GM23248 (cell line): ENCODE results near the gene MVB12B. TPM values are rescaled to one million over a fixed set of nuclear protein-coding genes. Genes with fewer than 3 reads are reported as not detected.

Source experiments
- DNase-seq: peaks from one replicate; pipeline ENCODE4 v3.0.0-alpha.2; 2015
- H2AFZ ChIP-seq: fragments of 200-600 bp; sonication (generic); 2 replicates; pipeline ENCODE4 v1.6.1; 2016; ENCODE audit warnings: antibody characterized with exemption
- H3F3A ChIP-seq: fragments of 200-600 bp; sonication (generic); 2 replicates; pipeline ENCODE4 v1.6.1; 2016; ENCODE audit warnings: mild to moderate bottlenecking, antibody characterized with exemption, mixed run types; ENCODE audit not compliant: insufficient read depth
- H3K27ac ChIP-seq: fragments of 200-600 bp; sonication (generic); 2 replicates; pipeline ENCODE4 v1.5.1; 2016; ENCODE audit warnings: mild to moderate bottlenecking
- H3K27me3 ChIP-seq: fragments of 200-600 bp; sonication (generic); replicated peaks from 2 replicates; pipeline ENCODE4 v1.6.1; 2016; ENCODE audit warnings: mild to moderate bottlenecking; ENCODE audit not compliant: insufficient read depth
- H3K36me3 ChIP-seq: fragments of 200-600 bp; sonication (generic); 2 replicates; pipeline ENCODE4 v1.6.1; 2016; ENCODE audit warnings: low read depth, mild to moderate bottlenecking
- H3K4me1 ChIP-seq: fragments of 200-600 bp; sonication (generic); 2 replicates; pipeline ENCODE4 v1.6.1; 2016; ENCODE audit warnings: mild to moderate bottlenecking; ENCODE audit not compliant: insufficient read depth
- H3K4me2 ChIP-seq: fragments of 200-600 bp; sonication (generic); one replicate; pipeline ENCODE4 v1.6.1; 2016; ENCODE audit warnings: mild to moderate bottlenecking; ENCODE audit not compliant: unreplicated experiment
- H3K4me3 ChIP-seq: fragments of 200-600 bp; sonication (generic); 2 replicates; pipeline ENCODE4 v1.5.1; 2016; ENCODE audit warnings: mild to moderate bottlenecking
- H3K79me2 ChIP-seq: fragments of 200-600 bp; sonication (generic); 2 replicates; pipeline ENCODE4 v1.6.1; 2016; ENCODE audit warnings: mild to moderate bottlenecking; ENCODE audit not compliant: insufficient read depth
- H3K9ac ChIP-seq: fragments of 200-600 bp; sonication (generic); 2 replicates; pipeline ENCODE4 v1.6.1; 2016; ENCODE audit warnings: mild to moderate bottlenecking
- H3K9me2 ChIP-seq: fragments of 200-600 bp; sonication (generic); 2 replicates; pipeline ENCODE4 v1.6.1; 2016; ENCODE audit warnings: mixed run types, mild to moderate bottlenecking, moderate library complexity; ENCODE audit not compliant: insufficient read depth
- H3K9me3 ChIP-seq: fragments of 200-600 bp; sonication (generic); one replicate; pipeline ENCODE4 v1.6.1; 2017; ENCODE audit warnings: low read depth
- H4K20me1 ChIP-seq: fragments of 200-600 bp; sonication (generic); 2 replicates; pipeline ENCODE4 v1.6.0; 2016; ENCODE audit not compliant: insufficient read depth
- EZH2 ChIP-seq: fragments of 200-600 bp; sonication (generic); IDR thresholded peaks from 2 replicates; pipeline ENCODE4 v1.6.1; 2018; ENCODE audit warnings: antibody characterized with exemption, mild to moderate bottlenecking; ENCODE audit not compliant: insufficient read depth, poor library complexity, severe bottlenecking
- EZH2phosphoT487 ChIP-seq: fragments of 200-600 bp; sonication (generic); IDR thresholded peaks from 2 replicates; pipeline ENCODE4 v1.6.1; 2018; ENCODE audit warnings: antibody characterized with exemption, moderate library complexity, mild to moderate bottlenecking, low read depth; ENCODE audit not compliant: insufficient read depth
- WGBS, 2 experiments: methylation state at CpG; one replicate each; pipeline ENCODE4 v1.1.6; 2015 to 2017; ENCODE audit warnings: low lambda C conversion rate in 2 of 2, low coverage in 1 of 2; ENCODE audit errors: missing lambda C conversion rate in 2 of 2; 5-methylcytosine and 5-hydroxymethylcytosine counted together
- in situ Hi-C: fragments of 300-500 bp; cut with MboI; formaldehyde crosslinking; loops from 2 replicates; pipeline ENCODE4 v1.15.0; 2020
- polyA plus RNA-seq: library from polyadenylated mRNA; unstranded; fragments of >200 nt; fragmentation: Nextera tagmentation; extraction: Ambion mirVana; gene quantifications from 2 replicates; pipeline ENCODE4 v1.2.1, GENCODE V29; 2016
- total RNA-seq: library from RNA; depleted of rRNA; stranded (reverse); fragments of >200 nt; shearing (Covaris generic); gene quantifications from 2 replicates; pipeline ENCODE4 v1.2.3, GENCODE V29; 2014

The MVB12B gene
- total and polyA plus RNA-seq, 2 experiments from 2014 or later, result 2.4 to 5.5 TPM

GRCh38 chr9:126448865-126449577 is 122.4 kb downstream of the MVB12B start:
- Histone ChIP-seq H4K20me1 (no peaks in the 10 kb centered on the region), H3K9ac (no peak overlapping the region), H3K36me3 (no peaks in the 10 kb centered on the region), H3K79me2 (no peaks in the 10 kb centered on the region), H2AFZ (no peak overlapping the region), H3K27me3 (no peaks in the 10 kb centered on the region), H3K4me3 (no peak overlapping the region), H3F3A (no peaks in the 10 kb centered on the region), H3K9me3 (no peaks in the 10 kb centered on the region), H3K9me2 (no peaks in the 10 kb centered on the region), H3K4me1 (no peaks in the 10 kb centered on the region), H3K4me2 (no peak overlapping the region), H3K27ac (no peak overlapping the region)
- WGBS, 2 experiments, result 97% methylated on average over 11 to 14 of the region's 14 CpGs
- DNase-seq, result no peak
- TF ChIP-seq EZH2, result no peak
- TF ChIP-seq EZH2phosphoT487, result no peak
- in situ Hi-C loops, result no loop called here

- Histone ChIP-seq H3K79me2 (no peaks in the 10 kb centered on the region), H3F3A (no peaks in the 10 kb centered on the region), H3K4me1 (no peaks in the 10 kb centered on the region), H4K20me1 (no peaks in the 10 kb centered on the region), H3K36me3 (no peaks in the 10 kb centered on the region), H3K4me3 (no peak overlapping the region), H2AFZ (no peak overlapping the region), H3K9me3 (no peaks in the 10 kb centered on the region), H3K9ac (no peak overlapping the region), H3K9me2 (no peaks in the 10 kb centered on the region), H3K27me3 (no peaks in the 10 kb centered on the region), H3K27ac (no peak overlapping the region), H3K4me2 (no peak overlapping the region)
- TF ChIP-seq EZH2 (no peak), EZH2phosphoT487 (no peak)
- in situ Hi-C loops, result no loop called here
- WGBS, 2 experiments, result 92 to 94% methylated on average over 12 of the region's 12 CpGs
- no peak for DNase-seq
Observed at GRCh38 chr9:126449725-126450667, 123.4 kb downstream of the MVB12B start.

DNA sequence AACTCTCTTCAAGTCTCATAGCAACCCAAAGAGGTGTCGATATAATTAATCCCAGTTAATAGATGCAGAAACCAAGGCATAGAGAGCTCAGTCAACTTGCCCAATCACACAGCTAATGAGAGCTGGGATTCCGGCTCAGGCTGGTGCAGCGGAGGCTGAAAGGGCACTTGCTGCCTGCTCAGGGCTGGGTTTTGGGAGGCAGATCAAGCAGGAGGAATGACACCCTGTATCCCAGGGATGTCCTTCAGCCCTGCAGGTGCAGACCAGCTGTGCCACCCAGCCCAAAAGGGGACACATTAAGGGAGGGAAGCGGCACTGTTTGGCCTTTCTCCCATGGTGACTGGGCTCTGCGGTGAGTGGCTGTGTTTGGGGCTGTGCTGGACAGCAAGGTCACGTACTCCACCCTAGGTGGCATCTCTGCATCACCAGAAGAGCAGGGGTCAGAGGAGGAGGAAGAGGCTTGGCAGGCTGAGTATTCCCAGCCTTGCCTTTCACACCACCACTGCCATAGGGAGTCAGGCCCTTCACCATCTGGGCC is 124.1 kb downstream of the MVB12B start:
- Histone ChIP-seq H3K9me2 (no peaks in the 10 kb centered on the region), H3K4me1 (no peaks in the 10 kb centered on the region), H3K27ac (no peak overlapping the region), H3K79me2 (no peaks in the 10 kb centered on the region), H2AFZ (no peak overlapping the region), H3K9ac (no peak overlapping the region), H3K9me3 (no peaks in the 10 kb centered on the region), H3F3A (no peaks in the 10 kb centered on the region), H3K4me2 (no peak overlapping the region), H3K27me3 (no peaks in the 10 kb centered on the region), H3K36me3 (no peaks in the 10 kb centered on the region), H3K4me3 (no peak overlapping the region), H4K20me1 (no peaks in the 10 kb centered on the region)
- 98% methylated on average over 6 of the region's 6 CpGs for WGBS, 2 experiments
- in situ Hi-C loops, result no loop called here
- TF ChIP-seq EZH2, result no peak
- TF ChIP-seq EZH2phosphoT487, result no peak
- no peak for DNase-seq

DNA sequence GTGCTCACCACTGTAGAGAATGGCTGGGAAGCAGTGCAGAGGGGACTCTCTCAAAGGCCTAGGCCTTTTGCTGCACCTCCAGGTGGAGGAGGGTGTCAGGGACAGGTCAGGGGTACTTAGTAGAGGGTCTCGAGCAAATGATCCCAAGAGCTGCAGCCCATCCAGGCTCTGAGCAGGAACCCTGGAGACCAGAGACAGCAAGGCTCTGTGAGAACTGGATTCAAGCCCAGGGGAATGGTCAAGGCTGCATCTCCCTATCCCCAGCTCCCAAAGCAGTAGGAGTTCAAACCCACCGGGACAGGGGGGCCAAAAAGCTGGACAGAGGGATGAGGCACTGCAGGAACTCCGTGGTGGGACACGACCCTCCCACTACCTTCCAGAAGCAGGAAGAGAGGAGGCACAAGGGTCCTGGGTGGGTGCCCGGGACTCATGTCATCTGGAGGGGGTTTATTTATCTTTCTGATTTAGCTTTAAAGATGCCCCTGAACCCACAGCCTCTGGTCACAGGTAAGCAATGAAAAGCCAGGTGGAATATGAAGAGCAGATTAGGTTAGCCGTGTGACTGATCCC is 124.8 kb downstream of the MVB12B start:
- peaks cover 5% of the 10 kb centered on the region for H3K4me1 ChIP-seq
- DNase-seq, result no peak
- no peaks in the 10 kb centered on the region for H3K79me2 ChIP-seq
- no peaks in the 10 kb centered on the region for H3K9me2 ChIP-seq
- no peaks in the 10 kb centered on the region for H3K9me3 ChIP-seq
- no peak overlapping the region for H3K4me2 ChIP-seq
- no peak overlapping the region for H3K4me3 ChIP-seq
- in situ Hi-C loops, result no loop called here
- TF ChIP-seq EZH2, result no peak
- TF ChIP-seq EZH2phosphoT487, result no peak
- no peaks in the 10 kb centered on the region for H3F3A ChIP-seq
- WGBS, 2 experiments, result 85 to 91% methylated on average over 6 of the region's 6 CpGs
- H3K36me3 ChIP-seq, result no peaks in the 10 kb centered on the region
- no peaks in the 10 kb centered on the region for H3K27me3 ChIP-seq
- H4K20me1 ChIP-seq, result no peaks in the 10 kb centered on the region
- H3K9ac ChIP-seq, result no peak overlapping the region
- H2AFZ ChIP-seq, result no peak overlapping the region
- H3K27ac ChIP-seq, result no peak overlapping the region
